NCI-H1436 (cell line): Measurements from ENCODE around the gene RAI1.

Source experiments
- DNase-seq: peaks from one replicate; lab custom pipeline; 2025; lab: John Stamatoyannopoulos, UW

Gene RAI1

DNA sequence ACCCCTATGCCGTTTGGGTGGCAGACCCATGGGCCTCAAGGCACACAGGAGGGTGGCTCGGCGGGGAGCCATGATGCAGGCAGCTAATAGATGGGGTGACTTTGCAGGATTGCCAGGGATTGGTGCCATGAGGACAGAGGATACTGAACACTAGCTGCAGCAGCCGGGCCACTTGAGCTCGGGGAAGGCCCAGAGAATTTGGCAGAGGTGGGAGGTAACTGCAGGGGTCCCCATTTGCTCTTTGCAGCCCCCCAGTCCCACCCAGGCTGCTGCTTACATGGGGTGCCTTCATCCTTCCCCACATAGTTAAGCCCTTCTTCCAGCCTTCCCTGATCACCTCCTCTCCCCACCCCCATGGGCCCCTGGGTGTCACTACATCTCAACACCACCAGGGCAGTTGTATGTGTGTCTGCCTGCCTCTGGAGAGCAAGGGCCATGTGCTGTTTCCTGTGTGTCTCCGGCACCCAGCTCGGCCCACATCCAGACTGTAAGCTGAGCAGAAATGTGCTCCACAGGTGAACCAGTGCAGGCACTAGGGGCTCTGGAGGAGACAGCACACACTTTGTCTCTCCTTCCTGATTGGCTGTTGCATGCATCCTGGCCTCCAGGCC is 103.5 kb downstream of the RAI1 start:
- DNase-seq, result peak; percentile 48

- DNase-seq, result peak; percentile 82
Observed at GRCh38 chr17:17785407-17785806, 104.1 kb downstream of the RAI1 start.

DNA sequence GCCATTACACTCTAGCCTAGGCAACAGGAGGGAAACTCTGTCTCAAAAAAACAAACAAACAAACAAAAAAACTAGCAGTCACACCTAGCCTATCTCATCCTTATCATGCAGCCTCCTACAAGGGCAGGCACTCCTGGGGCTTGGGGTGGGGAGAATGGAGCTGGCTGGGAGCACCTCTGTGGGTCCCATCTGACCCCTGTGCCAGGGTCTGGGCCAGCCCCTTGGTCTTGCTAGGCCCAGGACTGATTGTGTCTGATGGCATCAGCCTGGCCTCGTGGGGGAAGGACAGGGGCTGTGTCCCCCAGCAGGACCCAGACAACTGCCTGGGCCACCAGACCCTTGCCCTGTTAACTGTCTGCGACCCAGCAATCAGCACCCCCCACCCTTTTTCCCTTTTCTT is 105.7 kb downstream of the RAI1 start:
- no peak for DNase-seq

DNA sequence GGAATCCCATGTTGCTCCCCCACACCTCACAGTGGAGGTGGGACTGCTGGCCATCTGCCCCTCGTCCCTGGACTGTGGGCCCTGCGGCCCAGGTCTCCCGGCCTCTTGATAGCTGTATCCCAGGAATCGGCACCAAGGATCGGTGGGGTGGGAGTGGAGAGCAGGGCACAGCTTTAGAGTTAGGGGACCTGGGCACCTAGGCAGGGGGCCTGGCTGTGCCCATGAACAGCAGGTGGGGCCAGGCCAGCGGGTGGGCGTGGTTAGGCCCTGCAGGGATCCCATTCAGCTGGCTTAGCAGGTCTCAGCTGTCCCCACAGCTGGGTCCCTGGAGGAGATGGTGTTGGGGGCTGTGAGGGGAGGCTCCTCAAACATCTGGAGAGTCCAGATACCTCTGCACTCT is 106.3 kb downstream of the RAI1 start:
- no peak for DNase-seq

DNA sequence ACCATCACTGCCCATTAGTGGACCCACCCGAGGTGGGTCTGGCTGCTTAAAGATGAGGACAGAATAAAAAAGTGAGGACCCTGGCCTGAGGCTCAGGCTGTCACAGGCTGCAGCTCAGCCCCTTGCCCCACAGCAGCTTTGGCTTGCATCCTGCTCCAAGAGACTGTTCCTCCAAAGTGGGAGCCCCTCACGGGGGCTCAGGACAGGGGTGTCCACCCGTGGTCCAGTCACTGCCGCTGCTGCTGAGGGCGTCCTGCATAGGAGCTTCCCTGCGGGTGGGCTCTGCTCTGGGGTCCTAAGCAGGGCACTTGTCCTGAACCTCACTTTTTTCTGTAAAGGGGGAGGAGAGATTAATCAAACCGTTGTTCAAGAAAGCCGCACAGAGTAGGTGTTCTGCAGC is 107.7 kb downstream of the RAI1 start:
- DNase-seq, result no peak

- DNase-seq, result no peak
Observed at GRCh38 chr17:17789410-17789809, 108.2 kb downstream of the RAI1 start.

GRCh38 chr17:17789828-17790636 is 108.8 kb downstream of the RAI1 start:
- DNase-seq, result no peak

DNA sequence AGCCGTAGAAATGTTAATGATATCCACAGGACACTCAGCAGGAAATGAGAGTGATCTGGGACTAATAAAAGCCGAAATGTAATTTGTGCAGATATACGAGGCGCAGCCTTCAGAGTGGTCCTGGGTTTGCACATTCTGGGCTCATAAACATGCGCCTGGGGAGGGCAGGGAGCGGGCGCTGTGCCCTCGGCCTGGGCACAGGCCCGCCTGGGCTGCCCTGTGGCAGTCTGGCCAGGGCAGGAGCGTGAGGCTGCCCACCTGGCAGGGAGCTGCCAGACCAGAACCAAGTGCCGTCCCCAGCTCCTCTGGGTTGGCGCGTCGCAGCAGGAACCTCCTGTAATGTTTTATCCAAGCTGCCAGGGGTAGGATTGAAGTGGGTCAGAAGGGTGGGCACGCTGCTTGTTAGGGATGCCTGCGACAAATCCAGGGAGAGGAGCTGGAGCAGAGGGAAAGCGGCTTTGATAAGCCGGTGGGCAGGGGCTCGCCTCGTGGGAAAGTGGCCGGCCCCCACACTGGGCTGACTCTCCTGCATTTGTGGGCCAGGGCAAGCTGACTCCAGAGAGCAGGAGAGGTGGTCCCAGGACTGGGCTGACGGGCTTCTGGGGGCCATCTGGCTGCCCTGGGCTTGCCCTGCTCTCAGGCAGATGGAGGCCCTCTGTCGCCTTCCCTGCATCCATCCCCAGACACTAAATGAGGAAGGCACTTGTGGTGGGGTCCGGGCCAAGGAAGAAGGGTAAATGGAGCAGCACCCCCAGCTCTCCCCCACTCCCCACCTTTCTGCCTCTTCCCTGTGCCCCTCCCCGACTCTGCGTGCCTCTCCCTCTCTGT is 109.6 kb downstream of the RAI1 start:
- no peak for DNase-seq

DNA sequence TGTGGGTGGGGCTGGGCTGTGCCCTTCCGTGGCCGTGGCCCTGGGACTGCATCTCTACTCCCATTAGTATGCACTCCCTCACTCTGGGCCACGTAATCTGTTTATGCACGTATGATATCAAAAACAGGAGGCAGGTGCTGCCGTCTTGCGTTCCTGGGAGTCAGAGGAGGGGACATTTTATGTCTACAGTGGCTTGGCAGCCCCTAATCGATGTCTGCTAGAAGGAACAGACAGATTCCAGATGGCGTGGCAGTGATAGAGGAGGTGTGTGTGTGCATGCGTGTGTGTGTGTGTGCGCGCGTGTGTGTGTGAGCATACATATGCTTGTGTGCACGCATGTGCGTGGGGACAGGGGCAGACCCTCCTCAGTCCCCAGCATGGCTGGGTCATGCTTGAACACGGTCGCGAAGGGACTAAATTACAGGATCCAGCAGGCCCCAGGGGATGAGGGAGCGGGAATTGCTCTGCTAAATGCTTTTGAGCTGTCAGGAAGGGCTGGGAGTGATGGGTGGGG is 110.8 kb downstream of the RAI1 start:
- peak; percentile 42 for DNase-seq

DNA sequence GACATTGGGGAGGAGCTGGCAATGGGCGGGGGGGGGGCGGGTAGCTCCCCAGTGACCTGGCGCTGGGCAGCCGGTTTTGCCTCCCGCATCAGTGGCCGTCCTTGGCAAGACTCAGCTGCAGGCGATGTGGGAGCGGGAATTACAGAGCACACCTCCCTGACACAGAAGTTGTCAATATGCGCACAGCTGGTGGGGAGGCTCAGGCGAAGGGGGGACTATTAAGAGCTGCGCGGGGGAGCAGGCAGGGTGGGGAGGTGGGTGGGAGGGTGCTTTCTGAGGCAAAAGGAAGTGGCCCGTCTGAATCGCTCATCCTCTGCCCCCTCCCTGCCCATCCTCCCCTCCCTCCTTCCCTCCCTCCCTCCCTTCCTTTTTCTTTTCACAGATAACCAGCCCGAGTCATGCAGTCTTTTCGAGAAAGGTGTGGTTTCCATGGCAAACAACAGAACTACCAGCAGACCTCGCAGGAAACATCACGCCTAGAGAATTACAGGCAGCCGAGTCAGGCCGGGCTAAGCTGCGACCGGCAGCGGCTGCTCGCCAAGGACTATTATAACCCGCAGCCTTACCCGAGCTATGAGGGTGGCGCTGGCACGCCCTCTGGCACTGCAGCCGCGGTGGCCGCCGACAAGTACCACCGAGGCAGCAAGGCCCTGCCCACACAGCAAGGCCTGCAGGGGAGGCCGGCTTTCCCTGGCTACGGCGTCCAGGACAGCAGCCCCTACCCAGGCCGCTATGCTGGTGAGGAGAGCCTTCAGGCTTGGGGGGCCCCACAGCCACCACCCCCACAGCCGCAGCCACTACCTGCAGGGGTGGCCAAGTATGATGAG is 111.5 kb downstream of the RAI1 start:
- DNase-seq, result peak; percentile 34

GRCh38 chr17:17793378-17794214 is 112.3 kb downstream of the RAI1 start:
- no peak for DNase-seq

DNA sequence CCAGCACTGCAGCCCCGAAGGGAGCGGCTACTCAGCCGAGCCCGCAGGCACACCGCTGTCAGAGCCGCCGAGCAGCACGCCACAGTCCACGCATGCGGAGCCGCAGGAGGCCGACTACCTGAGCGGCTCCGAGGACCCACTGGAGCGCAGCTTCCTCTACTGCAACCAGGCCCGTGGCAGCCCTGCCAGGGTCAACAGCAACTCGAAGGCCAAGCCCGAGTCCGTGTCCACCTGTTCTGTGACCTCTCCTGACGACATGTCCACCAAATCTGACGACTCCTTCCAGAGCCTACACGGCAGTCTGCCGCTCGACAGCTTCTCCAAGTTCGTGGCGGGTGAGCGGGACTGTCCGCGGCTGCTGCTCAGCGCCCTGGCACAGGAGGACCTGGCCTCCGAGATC is 113.1 kb downstream of the RAI1 start:
- no peak for DNase-seq

DNA sequence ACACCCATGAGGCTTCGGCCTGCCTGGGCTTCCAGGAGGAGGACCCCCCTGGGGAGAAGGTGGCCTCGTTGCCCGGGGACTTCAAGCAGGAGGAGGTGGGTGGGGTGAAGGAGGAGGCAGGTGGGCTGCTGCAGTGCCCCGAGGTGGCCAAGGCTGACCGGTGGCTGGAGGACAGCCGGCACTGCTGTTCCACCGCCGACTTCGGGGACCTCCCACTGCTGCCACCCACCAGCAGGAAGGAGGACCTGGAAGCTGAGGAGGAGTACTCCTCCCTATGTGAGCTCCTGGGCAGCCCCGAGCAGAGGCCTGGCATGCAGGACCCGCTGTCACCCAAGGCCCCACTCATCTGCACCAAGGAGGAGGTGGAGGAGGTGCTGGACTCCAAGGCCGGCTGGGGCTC is 114.0 kb downstream of the RAI1 start:
- no peak for DNase-seq

GRCh38 chr17:17795946-17796786 is 114.9 kb downstream of the RAI1 start:
- no peak for DNase-seq

DNA sequence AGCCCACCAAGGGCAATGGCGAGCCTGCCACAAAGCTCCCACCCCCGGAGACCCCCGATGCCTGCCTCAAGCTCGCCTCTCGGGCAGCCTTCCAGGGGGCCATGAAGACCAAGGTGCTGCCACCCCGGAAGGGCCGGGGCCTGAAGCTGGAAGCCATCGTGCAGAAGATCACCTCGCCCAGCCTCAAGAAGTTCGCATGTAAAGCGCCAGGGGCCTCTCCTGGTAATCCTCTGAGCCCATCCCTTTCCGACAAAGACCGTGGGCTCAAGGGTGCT is 115.5 kb downstream of the RAI1 start:
- no peak for DNase-seq

DNA sequence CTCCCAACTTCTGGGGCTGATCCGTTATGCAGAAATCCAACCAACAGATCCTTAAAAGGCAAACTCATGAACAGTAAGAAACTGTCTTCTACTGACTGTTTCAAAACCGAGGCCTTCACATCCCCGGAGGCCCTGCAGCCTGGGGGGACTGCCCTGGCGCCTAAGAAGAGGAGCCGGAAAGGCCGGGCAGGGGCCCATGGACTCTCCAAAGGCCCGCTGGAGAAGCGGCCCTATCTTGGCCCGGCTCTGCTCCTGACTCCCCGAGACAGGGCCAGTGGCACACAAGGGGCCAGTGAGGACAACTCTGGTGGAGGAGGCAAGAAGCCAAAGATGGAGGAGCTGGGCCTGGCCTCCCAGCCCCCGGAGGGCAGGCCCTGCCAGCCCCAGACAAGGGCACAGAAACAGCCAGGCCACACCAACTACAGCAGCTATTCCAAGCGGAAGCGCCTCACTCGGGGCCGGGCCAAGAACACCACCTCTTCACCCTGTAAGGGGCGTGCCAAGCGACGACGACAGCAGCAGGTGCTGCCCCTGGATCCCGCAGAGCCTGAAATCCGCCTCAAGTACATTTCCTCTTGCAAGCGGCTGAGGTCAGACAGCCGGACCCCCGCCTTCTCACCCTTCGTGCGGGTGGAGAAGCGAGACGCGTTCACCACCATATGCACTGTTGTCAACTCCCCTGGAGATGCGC is 116.0 kb downstream of the RAI1 start:
- no peak for DNase-seq

DNA sequence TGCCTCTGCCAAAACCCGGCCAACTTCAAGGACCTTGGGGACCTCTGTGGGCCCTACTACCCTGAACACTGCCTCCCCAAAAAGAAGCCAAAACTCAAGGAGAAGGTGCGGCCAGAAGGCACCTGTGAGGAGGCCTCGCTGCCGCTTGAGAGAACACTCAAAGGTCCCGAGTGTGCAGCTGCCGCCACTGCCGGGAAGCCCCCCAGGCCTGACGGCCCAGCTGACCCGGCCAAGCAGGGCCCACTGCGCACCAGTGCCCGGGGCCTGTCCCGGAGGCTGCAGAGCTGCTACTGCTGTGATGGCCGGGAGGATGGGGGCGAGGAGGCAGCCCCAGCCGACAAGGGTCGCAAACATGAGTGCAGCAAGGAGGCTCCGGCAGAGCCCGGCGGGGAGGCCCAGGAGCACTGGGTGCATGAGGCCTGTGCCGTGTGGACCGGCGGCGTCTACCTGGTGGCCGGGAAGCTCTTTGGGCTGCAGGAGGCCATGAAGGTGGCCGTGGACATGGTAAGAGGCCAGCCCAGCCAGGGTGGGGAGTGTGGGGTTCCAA is 116.8 kb downstream of the RAI1 start:
- no peak for DNase-seq

DNA sequence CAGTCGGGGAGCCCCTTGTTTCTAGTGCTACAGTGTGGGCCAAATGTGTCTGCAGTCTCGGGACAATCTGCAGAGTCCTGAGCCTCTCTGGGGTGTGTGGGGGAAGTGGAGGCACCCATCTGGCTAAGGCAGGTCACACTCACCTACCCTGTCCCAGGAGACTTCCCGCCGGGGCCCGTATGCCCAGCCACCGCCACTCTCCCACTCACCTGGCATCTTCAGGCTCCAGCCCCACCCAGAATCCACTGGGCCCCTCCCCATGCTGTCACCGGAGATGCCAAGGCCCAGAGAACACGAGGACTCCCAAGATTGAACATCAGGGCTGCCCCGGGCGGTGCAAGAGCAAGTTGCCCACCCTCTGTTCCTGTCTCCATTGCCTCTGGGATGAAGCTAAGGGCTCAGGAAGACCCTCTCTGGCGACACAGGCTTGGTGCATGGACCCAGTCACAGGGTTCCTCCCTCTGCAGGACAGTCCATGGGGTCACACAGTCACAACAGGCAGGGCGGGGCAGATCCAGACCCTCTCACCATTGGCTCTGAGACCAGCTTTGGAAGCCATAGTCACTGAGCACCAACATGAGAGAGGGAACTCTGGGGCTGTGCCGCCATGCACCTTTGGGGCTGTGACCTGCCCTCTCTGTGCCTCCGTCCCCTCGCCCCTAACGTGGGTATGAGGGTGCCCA is 117.5 kb downstream of the RAI1 start:
- no peak for DNase-seq
